ENCODE measurements around the gene CCNL2. TPM values are rescaled to one million over a fixed set of nuclear protein-coding genes. Genes with fewer than 3 reads are reported as not detected.
A peak's percentile ranks its signal among the peaks of the same experiment; 100 is the strongest.

Gene CCNL2
- total and polyA plus RNA-seq, 2 of the 13 experiments (the other 11 are each of a cell fraction or from before 2014, with no cell fraction given), result 105 to 340 TPM

DNA sequence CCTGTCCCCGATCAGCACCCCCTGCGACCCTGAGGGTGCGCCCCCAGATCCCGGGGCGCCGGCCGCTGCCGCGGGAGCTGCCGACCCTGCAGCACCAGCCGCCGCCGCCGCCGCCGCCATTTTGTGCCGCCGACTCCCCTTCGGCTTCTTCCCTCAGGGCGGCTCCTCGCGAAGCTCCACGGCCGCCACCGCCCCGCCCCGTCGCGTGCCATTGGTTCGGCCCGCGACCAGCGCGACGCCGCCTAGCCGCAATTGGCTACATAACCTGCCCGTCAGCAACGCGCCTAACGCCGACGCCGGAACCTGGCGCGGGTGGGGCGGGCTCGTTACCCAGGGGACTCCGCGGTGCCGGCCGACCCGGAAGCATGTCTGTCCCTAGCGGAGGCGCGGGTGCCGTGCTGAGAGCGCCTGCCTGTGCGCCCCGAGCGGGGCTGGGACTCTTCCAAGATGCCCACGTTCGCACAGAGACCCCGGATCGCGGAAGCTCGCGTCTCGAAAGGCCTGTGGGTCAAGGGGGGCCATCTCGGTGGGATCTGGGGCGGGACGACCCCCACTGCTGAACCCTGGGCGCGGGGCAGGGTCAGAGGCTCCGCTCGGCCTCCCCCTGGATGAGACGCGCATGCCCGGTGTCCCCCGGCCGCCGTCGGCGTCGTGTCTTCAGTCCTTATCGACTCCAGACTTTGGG lies at the start of gene CCNL2 (continued):
- TF ChIP-seq, protein P1, sequence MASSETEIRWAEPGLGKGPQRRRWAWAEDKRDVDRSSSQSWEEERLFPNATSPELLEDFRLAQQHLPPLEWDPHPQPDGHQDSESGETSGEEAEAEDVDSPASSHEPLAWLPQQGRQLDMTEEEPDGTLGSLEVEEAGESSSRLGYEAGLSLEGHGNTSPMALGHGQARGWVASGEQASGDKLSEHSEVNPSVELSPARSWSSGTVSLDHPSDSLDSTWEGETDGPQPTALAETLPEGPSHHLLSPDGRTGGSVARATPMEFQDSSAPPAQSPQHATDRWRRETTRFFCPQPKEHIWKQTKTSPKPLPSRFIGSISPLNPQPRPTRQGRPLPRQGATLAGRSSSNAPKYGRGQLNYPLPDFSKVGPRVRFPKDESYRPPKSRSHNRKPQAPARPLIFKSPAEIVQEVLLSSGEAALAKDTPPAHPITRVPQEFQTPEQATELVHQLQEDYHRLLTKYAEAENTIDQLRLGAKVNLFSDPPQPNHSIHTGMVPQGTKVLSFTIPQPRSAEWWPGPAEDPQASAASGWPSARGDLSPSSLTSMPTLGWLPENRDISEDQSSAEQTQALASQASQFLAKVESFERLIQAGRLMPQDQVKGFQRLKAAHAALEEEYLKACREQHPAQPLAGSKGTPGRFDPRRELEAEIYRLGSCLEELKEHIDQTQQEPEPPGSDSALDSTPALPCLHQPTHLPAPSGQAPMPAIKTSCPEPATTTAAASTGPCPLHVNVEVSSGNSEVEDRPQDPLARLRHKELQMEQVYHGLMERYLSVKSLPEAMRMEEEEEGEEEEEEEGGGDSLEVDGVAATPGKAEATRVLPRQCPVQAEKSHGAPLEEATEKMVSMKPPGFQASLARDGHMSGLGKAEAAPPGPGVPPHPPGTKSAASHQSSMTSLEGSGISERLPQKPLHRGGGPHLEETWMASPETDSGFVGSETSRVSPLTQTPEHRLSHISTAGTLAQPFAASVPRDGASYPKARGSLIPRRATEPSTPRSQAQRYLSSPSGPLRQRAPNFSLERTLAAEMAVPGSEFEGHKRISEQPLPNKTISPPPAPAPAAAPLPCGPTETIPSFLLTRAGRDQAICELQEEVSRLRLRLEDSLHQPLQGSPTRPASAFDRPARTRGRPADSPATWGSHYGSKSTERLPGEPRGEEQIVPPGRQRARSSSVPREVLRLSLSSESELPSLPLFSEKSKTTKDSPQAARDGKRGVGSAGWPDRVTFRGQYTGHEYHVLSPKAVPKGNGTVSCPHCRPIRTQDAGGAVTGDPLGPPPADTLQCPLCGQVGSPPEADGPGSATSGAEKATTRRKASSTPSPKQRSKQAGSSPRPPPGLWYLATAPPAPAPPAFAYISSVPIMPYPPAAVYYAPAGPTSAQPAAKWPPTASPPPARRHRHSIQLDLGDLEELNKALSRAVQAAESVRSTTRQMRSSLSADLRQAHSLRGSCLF (CRISPR knock-in tag; IDR thresholded peaks at IDR 0.05; ENCODE audit: borderline replicate concordance), result no peak
- TF ChIP-seq KLF9 (CRISPR knock-in tag; IDR thresholded peaks at IDR 0.05; ENCODE audit: low read depth) (no peak), ZSCAN22 (CRISPR knock-in tag; IDR thresholded peaks at IDR 0.05) (no peak), ZNF879 (CRISPR knock-in tag; IDR thresholded peaks at IDR 0.05) (0 out of 2 replicates have a peak, but pooled peaks have one; percentile 60), RBM22 (optimal IDR thresholded peaks at IDR 0.05; ENCODE audit: low read length) (no peak), TBL1XR1 (IDR thresholded peaks at IDR 0.05; ENCODE audit: borderline replicate concordance, low read length, partially characterized antibody) (peak; percentile 24), ERF (CRISPR knock-in tag; IDR thresholded peaks at IDR 0.05) (peak; percentile 87; the same call in 1 of the 2 replicates), KDM6A (CRISPR knock-in tag; IDR thresholded peaks at IDR 0.05; ENCODE audit: low read depth) (no peak), ZNF468 (CRISPR knock-in tag; IDR thresholded peaks at IDR 0.05) (no peak), IKZF1 (IDR thresholded peaks at IDR 0.05) (no peak), ZNF878 (CRISPR knock-in tag; IDR thresholded peaks at IDR 0.05) (no peak)
- TF ChIP-seq, protein P2, sequence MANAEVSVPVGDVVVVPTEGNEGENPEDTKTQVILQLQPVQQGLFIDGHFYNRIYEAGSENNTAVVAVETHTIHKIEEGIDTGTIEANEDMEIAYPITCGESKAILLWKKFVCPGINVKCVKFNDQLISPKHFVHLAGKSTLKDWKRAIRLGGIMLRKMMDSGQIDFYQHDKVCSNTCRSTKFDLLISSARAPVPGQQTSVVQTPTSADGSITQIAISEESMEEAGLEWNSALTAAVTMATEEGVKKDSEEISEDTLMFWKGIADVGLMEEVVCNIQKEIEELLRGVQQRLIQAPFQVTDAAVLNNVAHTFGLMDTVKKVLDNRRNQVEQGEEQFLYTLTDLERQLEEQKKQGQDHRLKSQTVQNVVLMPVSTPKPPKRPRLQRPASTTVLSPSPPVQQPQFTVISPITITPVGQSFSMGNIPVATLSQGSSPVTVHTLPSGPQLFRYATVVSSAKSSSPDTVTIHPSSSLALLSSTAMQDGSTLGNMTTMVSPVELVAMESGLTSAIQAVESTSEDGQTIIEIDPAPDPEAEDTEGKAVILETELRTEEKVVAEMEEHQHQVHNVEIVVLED (CRISPR knock-in tag; IDR thresholded peaks at IDR 0.05; ENCODE audit: borderline replicate concordance), result peak; percentile 98
- TF ChIP-seq, protein P3, sequence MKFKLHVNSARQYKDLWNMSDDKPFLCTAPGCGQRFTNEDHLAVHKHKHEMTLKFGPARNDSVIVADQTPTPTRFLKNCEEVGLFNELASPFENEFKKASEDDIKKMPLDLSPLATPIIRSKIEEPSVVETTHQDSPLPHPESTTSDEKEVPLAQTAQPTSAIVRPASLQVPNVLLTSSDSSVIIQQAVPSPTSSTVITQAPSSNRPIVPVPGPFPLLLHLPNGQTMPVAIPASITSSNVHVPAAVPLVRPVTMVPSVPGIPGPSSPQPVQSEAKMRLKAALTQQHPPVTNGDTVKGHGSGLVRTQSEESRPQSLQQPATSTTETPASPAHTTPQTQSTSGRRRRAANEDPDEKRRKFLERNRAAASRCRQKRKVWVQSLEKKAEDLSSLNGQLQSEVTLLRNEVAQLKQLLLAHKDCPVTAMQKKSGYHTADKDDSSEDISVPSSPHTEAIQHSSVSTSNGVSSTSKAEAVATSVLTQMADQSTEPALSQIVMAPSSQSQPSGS (CRISPR knock-in tag; IDR thresholded peaks at IDR 0.05), result no peak
- TF ChIP-seq, protein P4, sequence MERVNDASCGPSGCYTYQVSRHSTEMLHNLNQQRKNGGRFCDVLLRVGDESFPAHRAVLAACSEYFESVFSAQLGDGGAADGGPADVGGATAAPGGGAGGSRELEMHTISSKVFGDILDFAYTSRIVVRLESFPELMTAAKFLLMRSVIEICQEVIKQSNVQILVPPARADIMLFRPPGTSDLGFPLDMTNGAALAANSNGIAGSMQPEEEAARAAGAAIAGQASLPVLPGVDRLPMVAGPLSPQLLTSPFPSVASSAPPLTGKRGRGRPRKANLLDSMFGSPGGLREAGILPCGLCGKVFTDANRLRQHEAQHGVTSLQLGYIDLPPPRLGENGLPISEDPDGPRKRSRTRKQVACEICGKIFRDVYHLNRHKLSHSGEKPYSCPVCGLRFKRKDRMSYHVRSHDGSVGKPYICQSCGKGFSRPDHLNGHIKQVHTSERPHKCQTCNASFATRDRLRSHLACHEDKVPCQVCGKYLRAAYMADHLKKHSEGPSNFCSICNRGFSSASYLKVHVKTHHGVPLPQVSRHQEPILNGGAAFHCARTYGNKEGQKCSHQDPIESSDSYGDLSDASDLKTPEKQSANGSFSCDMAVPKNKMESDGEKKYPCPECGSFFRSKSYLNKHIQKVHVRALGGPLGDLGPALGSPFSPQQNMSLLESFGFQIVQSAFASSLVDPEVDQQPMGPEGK (CRISPR knock-in tag; IDR thresholded peaks at IDR 0.05), result peak; percentile 51; the same call in 1 of the 2 replicates
- TF ChIP-seq, protein P5, sequence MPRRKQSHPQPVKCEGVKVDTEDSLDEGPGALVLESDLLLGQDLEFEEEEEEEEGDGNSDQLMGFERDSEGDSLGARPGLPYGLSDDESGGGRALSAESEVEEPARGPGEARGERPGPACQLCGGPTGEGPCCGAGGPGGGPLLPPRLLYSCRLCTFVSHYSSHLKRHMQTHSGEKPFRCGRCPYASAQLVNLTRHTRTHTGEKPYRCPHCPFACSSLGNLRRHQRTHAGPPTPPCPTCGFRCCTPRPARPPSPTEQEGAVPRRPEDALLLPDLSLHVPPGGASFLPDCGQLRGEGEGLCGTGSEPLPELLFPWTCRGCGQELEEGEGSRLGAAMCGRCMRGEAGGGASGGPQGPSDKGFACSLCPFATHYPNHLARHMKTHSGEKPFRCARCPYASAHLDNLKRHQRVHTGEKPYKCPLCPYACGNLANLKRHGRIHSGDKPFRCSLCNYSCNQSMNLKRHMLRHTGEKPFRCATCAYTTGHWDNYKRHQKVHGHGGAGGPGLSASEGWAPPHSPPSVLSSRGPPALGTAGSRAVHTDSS (CRISPR knock-in tag; conservative IDR thresholded peaks at IDR 0.05), result 0 out of 2 replicates have a peak, but pooled peaks have one; percentile 18
